WI38 (cell line): Measurements from ENCODE around the gene SH3D21.

Source experiments
- H3K4me3 ChIP-seq: 2 replicates; pipeline ENCODE4 v1.5.1; 2011; ENCODE audit warnings: low read depth, mild to moderate bottlenecking, control low read depth, low read length
- CTCF ChIP-seq: IDR thresholded peaks from 2 replicates; pipeline ENCODE4 v1.5.1; 2012; ENCODE audit warnings: low read depth, mild to moderate bottlenecking, control low read depth, low read length

Gene SH3D21

GRCh38 chr1:36351227-36351977 is 45.2 kb downstream of the SH3D21 start:
- no peak for TF ChIP-seq CTCF
- peak overlapping the region; percentile 32 for H3K4me3 ChIP-seq

- H3K4me3 ChIP-seq: no peak overlapping the region
- TF ChIP-seq CTCF: 0 out of 2 replicates have a peak, but pooled peaks have one; percentile 11
Observed at GRCh38 chr1:36352125-36352909, 46.1 kb downstream of the SH3D21 start.

- TF ChIP-seq CTCF: no peak
- no peak overlapping the region for H3K4me3 ChIP-seq
Observed at GRCh38 chr1:36352910-36353878, 47.0 kb downstream of the SH3D21 start.

- H3K4me3 ChIP-seq: no peak overlapping the region
- TF ChIP-seq CTCF: no peak
Observed at GRCh38 chr1:36354486-36354885, 48.3 kb downstream of the SH3D21 start.

GRCh38 chr1:36355811-36356210 is 49.6 kb downstream of the SH3D21 start:
- no peak overlapping the region for H3K4me3 ChIP-seq
- no peak for TF ChIP-seq CTCF

- H3K4me3 ChIP-seq: no peak overlapping the region
- TF ChIP-seq CTCF: no peak
Observed at GRCh38 chr1:36358514-36359084, 52.4 kb downstream of the SH3D21 start.
